SW480 (cell line): Measurements from ENCODE around the gene AGRP.

Source experiments
- DNase-seq: peaks from one replicate; pipeline ENCODE4 v3.0.0-alpha.2; 2016; ENCODE audit warnings: low spot score

Gene AGRP

DNA sequence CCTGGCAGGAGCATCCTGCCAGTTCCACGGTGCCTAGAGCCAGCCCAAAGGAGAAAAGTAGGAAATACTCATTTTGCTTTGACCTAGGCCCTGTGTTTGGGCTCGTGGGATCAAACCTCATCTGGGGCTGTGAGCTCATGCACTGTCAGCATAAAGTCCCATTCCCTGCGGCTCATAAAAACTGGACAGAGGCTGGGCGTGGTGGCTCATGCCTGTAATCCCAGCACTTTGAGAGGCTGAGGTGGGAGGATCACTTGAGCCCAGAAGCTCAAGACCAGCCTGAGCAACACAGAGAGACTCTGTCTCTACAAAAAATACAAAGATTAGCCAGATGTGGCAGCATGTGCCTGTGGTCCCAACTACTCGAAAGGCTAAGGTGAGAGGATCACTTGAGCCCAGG, 20.3 kb downstream of the AGRP start:
- DNase-seq: no peak

- DNase-seq: no peak
Observed at GRCh38 chr16:67462279-67462655, 21.1 kb downstream of the AGRP start.

DNA sequence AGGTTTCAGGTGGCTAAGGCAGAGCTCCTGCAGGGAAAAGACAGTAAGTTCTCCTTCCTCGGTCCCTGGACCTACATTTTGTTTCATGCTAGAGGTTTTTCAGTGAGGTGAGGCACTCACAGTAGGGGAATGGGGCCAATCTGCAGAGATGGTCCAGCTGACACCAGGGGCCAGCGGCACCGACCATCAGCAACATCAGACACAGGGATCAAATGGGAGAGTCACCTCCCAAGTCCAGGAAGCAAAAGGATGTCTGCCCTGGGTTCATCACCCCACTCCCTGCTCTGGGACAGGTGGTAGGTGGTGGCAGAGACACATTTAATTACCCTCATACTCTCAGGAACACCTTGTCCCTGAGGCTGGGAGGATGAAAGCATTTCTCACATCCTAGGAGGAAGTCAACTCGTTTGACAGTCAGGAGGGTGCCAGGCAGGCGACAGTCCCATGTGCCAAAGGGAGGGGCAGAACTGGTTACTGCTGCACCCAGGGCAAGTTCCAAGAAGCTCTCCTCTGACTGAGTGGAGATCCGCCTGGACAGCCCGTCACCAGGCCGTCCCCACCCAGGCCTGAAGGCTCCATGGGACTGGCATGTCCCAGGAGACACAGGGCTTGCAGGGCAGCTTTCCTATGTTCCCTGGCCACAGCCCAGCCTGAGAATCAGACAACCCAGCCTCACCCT, 21.6 kb downstream of the AGRP start:
- no peak for DNase-seq

DNA sequence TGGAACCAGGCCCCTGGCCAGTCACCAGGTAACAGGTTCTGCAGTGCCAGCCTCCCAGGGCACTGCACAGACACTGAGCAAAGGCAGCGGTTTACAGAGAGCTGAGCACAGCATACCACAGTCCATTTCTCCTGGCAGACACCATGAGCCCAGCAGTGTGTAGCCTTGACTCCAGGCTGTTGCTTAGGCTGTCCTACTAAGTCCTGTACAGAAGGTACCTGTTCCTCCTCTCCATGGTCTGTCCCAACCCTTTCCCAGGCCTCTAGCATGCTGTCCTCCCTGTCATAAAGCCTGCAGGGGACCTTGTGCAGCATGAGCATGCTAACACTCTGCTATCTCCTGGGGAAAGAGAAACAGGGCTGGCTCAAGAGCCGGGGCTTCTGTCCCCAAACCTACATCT, 22.4 kb downstream of the AGRP start:
- DNase-seq: no peak

DNA sequence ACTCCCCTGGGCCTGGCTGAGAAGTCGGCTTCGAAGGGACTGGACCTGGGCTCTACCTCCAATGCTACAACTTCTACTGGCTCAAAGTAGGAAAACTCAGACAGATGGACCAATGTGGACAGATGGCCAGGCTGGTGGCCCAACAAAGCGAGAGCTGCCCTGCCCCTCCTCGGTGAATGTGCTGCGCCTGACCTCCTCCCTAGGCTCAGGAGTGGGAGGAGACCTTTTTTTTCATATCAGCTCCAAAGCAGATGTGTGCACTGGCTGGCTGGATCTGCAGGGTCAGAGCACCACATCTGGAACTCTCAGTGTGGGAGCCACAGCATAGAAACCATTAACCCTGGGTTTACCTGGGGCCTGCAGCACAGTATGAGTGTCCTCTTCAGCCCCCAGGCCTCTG, 23.2 kb downstream of the AGRP start:
- no peak for DNase-seq

- no peak for DNase-seq
Observed at GRCh38 chr16:67459861-67460150, 23.5 kb downstream of the AGRP start.

DNA sequence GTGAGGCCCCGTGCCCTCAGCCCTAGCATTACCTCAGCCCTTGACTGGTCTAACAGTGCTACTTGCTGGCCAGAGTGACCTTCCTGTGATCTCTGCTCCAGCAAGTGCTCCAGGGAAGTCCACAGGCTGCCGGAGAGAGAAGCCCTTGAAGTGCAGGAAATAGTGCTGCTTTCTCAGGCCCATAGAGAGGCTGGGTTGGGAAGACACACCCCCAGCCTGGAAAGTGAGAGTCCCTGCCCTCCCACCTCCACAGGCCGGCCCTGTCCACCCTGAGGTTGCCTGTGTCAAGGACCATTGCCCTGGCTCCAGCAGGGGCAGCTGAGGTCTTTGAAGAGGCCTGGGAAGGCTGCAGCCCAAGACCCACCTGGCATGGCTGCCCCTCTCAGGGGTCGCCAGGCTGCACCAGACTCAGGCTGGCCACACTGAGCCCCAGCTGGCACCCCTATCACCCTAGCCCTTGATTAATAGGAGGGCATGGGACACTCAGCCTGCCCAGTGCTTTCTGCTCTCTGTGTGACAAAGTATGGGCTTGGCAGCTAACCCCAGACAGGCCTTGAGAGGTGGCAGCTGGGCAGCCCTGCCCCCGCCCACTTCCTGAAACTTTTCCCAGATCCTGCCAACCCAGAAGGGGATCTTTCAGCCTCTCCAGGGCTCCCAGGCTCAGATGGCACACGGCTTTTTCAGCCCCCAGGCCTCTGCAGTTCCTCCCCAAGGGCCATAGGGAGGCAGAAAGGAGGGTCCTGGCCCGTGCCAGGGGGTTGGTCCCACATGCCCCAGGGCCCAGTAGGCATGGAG, 24.1 kb downstream of the AGRP start:
- no peak for DNase-seq

GRCh38 chr16:67458121-67458641, 25.2 kb downstream of the AGRP start:
- no peak for DNase-seq

DNA sequence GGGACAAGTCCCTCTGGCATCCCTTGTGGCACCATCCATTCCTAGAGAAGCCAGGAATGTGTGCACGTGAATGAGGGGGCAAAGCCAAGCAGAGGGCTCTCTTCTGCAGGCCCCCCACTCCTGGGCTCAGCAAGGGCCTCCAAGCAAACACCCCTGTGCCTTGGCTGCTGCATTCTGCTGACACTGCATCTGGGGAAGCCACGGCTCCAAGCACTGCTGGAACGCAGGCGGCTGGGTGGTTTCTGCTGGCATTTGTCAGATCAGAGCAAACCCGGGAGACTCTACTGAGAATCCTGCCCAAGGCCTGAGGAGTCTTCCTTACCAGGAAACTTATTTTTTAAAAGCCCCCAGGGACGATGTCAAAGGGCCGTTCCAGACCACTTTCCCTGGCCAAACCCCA, 25.7 kb downstream of the AGRP start:
- DNase-seq: no peak

DNA sequence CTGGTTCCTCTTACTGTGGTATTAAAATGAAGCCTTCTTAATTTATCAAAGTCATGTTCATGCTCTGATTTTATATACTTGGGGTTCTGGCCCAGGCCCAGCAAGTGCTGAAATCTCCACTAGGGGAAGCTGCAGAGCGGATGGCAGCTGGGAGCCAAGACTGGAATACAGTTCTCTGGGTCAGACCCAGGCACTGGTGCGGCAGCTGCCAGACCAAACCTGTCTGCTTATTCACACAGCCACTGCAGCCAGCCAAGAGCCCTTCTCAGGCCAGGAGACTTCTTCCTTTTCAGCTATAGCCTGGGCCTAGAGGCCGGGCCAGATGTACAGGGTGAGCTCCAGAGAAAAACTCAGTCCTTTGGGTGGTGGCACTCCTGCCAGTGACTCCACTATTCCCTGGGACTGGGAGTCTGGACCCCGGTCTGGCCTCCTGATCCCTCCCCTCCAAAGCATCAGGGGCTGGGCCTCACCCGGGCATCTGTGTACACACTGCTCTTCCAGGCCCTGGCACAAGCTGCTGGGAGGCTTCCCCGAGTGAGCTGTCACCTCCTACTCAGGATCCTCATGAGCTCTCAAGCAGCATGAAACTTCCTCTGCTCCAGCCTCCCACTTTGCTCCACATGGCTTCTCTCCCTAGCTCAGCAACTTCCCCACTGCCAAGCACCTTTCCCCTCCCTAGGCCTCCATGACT, 26.8 kb downstream of the AGRP start:
- no peak for DNase-seq

GRCh38 chr16:67454852-67455251, 28.5 kb downstream of the AGRP start:
- DNase-seq: no peak

DNA sequence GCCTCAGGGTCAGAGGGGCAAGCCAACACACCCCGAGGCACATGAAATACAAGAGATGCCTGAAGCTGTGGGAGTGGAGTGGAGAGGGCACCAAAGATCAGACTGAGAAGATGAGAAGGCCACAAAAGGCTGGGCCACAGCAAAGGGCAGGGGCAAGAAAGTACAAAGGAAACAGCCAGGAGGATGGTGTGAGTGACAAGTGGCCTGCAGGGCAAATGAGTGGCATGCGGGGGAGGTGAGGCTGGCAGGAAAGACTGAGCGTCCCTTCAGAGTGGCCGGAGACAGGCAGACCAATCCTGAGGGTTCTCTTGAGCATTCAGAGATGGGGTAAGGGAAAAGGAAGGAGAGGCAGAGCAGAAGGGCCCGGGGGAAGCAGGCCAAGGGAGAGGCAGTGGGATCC, 29.2 kb downstream of the AGRP start:
- no peak for DNase-seq

DNA sequence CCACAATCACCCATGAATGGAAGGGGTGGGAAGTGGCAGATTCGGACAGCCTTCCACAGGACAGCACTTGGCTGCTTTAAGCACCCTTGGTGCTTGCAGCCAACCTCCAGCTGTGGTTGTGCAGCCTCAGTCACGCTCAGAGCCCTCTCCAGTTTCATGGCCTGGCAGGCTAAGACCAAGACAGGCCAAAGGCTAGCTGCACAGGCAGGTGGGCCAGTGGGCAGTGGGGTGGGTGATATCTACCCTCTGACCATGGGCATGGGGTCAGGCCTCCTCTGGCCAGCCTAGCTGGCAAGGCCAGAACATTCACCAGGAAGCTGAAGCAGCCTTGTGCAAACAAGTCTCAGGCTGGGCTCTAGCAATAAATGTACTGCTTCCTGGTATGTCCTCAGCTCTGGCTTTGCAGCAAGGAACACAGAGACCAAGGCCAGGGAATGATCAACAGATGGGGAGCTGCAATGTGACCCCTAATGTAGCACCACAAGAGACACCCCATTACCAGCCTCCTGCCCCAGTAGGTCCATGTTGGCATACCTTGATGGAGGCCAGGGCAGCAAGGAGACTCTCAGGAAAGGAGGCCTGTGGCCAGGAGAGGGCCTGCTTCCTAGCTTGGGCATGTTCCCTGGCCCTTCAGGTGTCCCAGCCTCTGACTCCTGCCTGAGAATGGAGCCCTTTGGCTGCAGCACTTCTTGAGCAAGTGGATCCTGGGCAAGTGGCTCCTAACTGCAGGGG, 31.5 kb downstream of the AGRP start:
- no peak for DNase-seq

DNA sequence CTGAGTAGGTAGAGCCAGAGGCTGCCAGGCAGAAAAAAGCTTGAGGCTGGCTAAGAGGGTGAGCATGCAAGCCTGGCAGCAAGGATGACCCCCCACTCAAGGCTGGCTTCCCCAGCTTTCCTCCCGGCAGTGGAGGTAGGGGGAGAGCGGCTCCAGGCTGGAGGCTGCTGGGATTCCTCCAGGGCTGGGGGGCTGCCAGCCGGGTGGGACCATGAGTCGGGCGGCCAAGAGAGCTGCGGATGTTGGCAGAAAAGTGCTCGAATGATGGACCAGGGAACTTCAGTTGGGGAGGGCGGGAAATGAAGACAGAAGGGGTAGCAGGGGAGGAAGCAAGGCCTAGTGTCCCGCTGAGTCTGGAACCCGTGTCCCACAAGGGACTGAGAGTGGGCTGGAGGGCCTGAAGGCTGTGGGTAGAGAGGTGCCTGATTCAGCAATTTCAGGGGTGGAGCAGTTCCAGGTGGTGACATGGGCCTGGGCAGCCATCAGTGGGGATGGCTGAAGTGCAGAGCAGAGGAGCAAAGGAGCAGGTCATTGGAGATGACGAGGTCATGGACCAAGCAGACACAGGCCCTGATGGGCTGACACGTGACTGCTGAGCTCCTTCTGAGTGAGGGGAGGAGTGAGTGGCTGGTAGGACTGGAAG, 32.2 kb downstream of the AGRP start:
- no peak for DNase-seq

- DNase-seq: no peak
Observed at GRCh38 chr16:67449739-67450138, 33.6 kb downstream of the AGRP start.

- DNase-seq: no peak
Observed at GRCh38 chr16:67449336-67449735, 34.0 kb downstream of the AGRP start.

DNA sequence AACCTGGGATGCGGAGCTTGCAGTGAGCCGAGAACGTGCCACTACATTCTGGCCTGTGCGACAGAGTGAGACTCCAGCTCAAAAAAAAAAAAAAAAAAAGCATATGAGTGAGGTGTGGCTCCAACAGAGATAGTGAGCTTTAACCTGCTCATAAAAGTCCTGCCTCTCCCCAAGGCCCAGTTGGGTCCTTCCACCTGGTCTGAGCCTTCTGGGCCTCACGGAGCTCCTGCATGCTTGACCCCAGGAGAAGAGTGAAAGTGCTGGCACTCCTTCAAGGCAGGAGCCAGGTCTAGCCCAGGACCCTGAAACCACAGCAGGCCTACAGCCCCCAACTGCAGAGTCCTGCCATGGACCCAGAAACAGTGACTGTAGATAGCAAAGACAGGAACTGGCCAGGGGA, 34.8 kb downstream of the AGRP start:
- DNase-seq: no peak

- no peak for DNase-seq
Observed at GRCh38 chr16:67447508-67448076, 35.8 kb downstream of the AGRP start.

DNA sequence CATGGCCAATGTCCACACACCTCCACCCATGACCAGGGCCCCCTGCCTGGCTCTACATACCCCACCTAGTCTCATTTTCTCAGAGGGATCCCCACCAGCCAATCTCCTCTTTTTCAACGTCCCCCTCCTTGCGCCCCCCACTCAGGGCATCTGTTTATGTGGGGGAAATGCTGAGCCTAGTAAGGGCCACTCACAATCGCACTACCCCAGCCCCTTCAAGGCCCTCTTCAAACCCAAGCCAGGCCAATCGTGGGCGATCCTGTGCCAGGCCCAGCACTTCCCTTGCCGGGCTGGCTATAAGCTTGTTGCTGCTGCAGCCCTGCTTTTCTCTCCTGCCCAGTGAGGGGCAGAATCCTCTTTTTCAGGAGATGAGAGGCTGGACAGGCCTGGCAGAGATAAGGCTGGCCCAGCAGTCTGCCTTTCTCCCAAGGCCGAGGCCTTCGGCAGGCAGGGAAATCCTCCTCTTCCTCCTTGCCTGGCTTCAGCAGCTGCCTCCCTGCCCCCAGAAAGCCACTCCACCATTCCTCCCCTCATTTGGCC, 36.3 kb downstream of the AGRP start:
- no peak for DNase-seq

DNA sequence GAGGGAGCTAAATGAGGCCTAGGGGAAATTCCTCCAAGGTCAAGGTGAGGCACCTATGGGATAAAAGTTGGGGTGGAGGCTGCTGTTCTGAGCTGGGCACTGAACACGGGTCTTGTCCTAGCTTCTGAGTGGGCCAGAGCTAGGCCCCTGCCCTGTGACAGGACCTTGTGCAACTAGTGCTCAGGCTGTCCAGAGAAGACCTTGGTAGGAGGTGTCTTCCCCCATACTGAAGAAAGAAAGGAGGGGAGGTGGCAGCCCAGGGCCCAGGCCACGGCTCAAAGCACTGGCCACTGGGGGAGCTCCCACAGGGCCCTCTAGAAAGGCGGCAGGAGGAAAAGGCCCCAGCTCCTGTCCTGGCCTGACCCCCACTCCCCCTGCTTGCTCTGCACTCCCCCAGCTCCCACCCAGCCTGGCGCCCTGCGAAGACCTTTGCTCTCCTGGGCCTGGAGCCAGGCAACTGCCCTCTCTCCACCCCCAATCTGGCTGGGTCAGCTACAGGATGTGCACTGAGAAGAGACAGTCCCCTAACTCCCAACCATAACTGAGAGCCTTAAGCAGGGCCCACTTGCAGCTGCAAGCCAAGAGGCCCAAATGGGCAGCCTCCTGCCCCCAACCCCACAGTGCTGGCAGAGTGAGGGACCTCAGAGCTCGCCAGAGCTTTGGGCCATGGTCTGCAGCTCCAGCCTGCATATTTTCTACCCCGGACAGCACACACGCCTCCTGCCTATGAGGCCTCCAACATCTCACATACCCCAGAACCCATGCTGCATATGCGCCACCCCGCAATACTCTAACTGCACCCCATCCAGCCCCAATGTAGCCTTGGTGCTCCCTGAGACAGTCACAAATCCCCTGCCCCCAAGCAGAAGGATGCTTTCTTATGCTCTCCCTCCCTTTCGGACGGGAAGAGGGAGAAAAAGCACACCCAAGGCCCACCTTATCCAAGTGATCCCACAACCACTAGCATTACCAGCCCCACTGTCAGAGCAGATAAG, 37.1 kb downstream of the AGRP start:
- DNase-seq: no peak
